ENCODE measurements around the gene SUGCT.

Gene SUGCT

DNA sequence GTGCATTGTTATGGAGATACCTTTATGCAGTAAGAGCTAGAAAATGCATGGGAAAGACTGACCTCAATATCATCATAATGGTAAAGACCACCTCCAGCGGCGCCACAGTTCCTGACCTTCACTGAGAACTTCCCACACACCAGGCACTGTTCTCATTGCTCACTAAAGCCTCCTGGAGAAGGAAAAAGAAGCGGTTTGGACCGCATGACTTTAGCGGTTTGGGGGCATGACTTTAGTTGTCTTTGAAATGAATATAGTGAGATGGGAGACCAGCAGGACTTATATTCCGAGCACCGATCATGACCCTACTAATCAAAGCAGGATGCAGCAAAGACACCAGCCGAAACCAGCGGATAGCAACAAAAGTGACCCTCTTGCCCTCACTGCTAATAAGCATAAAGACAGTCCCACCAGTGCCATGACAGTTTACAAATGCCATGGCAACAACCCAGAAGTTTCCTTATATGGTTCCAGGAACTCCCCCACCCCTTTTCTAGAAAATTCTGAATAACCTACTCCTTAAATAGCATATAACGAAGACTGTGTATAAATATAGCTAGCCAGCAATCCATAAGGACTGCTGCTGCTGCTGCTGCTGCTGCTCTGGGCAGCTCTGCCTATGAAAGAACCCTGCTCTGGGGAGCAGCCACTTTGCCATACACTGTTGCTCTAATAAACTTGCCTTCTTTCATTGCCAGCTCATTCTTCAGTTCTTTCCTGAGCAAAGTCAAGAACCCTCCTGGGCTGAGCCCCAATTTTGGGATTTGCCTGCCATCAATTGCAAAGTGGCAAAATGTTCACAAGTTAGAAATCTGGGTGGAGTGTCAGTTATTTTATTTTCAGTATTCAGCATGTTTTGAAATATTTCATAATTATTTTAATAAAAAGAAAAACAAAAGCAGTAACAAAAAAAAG is 694.1 kb downstream of the SUGCT start:
- H3K27ac ChIP-seq, result no peak overlapping the region
- no peak for TF ChIP-seq ZFX (IDR thresholded peaks at IDR 0.05)
- TF ChIP-seq, protein P1, sequence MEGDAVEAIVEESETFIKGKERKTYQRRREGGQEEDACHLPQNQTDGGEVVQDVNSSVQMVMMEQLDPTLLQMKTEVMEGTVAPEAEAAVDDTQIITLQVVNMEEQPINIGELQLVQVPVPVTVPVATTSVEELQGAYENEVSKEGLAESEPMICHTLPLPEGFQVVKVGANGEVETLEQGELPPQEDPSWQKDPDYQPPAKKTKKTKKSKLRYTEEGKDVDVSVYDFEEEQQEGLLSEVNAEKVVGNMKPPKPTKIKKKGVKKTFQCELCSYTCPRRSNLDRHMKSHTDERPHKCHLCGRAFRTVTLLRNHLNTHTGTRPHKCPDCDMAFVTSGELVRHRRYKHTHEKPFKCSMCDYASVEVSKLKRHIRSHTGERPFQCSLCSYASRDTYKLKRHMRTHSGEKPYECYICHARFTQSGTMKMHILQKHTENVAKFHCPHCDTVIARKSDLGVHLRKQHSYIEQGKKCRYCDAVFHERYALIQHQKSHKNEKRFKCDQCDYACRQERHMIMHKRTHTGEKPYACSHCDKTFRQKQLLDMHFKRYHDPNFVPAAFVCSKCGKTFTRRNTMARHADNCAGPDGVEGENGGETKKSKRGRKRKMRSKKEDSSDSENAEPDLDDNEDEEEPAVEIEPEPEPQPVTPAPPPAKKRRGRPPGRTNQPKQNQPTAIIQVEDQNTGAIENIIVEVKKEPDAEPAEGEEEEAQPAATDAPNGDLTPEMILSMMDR (conservative IDR thresholded peaks at IDR 0.05), result no peak

DNA sequence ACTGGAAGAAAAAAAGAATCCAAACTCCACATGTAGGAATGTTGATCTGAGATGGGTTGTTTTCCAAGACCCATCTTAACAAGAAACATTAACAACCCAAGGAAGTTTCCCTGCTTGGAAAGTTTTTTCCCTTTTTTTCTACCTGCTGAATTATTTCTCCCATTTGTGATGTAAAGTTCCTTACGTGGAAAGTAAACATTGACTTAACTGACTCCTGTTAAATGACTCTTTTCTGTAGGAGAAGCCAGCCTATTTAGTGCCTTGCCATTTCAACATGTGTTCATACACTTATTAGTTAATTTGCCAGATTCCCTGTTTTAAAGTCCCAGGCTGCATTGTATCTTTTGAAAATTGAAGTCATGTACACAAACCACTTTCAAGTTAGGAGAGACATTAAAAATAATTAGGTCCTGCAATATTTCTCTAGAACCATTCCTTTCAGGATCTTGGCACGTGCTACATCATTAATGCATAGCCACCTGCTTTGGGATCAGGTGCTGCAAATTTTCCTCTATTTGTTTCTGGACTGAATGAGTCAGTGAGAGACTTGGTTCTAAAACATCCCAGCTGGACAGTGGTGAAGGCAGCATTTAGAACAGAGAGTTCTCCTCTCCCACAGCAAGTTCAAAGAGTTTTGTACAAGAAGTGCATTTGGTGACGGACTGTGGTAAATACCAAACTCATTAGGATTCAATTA is 698.5 kb downstream of the SUGCT start:
- TF ChIP-seq, protein P1 (conservative IDR thresholded peaks at IDR 0.05), result no peak
- TF ChIP-seq ZFX (IDR thresholded peaks at IDR 0.05), result no peak
- no peak overlapping the region for H3K27ac ChIP-seq

DNA sequence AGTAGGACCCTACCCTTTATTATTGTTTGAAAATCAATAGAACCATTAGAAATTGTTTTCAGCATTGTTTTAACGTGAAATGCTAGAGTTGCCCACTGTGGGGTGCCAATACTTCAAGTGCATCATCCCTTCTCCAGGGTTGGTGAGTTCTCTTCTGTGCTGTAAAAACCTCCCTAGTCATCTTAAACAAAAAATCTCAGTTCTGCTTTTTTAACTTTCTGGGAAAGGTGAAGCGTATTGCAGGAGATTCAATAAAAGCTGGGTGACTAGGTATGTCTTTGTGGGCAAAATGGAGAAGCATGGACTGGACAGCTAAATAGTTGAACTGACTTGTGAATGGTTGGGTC is 699.1 kb downstream of the SUGCT start:
- TF ChIP-seq, protein P1 (conservative IDR thresholded peaks at IDR 0.05), result peak; percentile 31
- no peak for TF ChIP-seq ZFX (IDR thresholded peaks at IDR 0.05)
- H3K27ac ChIP-seq, result no peak overlapping the region

DNA sequence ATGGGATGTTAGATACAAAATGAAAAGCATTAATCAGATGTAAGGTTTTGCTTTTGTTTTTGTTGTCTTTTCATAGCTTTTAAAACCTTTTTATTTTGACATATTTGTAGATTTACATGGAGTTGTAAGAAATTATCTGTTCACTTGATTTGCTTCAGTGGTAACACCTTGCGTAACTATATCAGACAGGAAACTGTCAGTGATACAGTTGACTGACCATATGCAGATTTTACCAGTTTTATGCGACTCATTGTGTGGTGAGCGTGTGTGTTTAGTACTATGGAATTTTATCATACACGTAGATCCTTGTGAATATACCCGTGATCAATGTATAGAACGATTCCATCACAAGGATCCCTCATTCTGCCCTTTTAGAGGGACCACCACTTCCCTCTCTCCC is 701.4 kb downstream of the SUGCT start:
- TF ChIP-seq ZFX (IDR thresholded peaks at IDR 0.05), result no peak
- TF ChIP-seq, protein P1 (conservative IDR thresholded peaks at IDR 0.05), result no peak
- no peak overlapping the region for H3K27ac ChIP-seq

DNA sequence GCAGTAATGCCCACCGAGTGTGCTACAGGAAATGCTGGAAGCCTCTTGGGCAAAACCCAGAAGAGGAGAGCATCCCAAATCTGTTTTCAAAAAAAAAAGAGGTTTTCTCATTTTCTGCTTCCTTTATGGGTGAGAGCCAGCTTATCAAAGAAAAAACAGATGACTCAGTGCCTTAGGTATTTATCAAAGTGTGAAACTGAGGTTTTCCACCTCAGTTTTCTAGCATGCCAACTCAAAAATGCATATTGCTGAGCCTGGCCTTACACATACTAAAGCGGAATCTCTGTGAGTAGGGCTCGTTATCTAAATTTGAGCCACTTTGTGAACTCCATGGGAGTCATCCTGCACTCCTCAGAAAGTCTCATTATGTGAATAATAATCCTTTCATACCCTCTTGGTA is 705.1 kb downstream of the SUGCT start:
- no peak for TF ChIP-seq ZFX (IDR thresholded peaks at IDR 0.05)
- TF ChIP-seq, protein P1 (conservative IDR thresholded peaks at IDR 0.05), result no peak
- H3K27ac ChIP-seq, result no peak overlapping the region

DNA sequence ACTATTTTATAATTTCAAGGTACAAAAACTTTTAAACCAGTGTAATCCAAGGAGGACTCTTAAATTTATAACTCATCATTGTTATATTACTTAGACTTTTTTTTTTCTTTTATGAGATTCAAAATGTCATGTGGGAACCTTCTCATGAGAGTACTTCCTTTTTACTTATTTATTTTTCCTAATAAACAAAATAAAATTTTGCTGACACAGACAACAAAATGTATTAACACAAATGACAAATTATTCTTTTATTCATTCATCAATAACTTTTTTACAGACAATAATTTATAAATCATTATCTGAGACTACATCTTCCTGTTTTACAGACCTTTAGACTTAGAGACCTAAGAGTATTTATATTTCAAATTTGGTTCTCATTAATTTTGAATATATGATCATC is 706.2 kb downstream of the SUGCT start:
- no peak overlapping the region for H3K27ac ChIP-seq
- TF ChIP-seq, protein P1 (conservative IDR thresholded peaks at IDR 0.05), result no peak
- TF ChIP-seq ZFX (IDR thresholded peaks at IDR 0.05), result no peak

DNA sequence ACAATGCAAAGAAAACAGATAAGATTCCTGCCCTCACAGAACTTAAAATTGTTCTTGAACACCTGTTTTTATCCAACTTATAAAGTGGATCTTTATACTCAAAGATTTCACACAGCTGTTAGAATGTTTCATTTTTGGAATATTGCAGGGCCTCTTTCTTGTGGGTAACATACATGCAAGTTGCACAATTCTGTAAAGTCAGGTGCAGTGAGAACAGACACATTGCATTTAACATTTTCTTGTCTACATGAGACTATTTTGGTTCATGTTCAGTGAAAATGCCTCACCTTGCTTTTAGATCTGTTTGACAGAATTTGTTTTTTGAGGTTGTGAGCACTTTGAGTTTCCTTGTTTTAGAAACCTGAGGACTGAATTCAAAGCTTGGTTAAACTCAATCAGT is 707.8 kb downstream of the SUGCT start:
- TF ChIP-seq, protein P1 (conservative IDR thresholded peaks at IDR 0.05), result no peak
- no peak for TF ChIP-seq ZFX (IDR thresholded peaks at IDR 0.05)
- no peak overlapping the region for H3K27ac ChIP-seq

Data from C4-2B (cell line).